Right cardiac atrium (tissue), 5 donors: ENCODE results near the gene SYNPO2. TPM values are rescaled to one million over a fixed set of nuclear protein-coding genes. Genes with fewer than 3 reads are reported as not detected.
A peak's percentile ranks its signal among the peaks of the same experiment; 100 is the strongest.

Source experiments
- ATAC-seq, 2 donors: fragments of 200-7000 bp; cut with Tn5 transposase; one replicate each; pipeline versions ENCODE4 v1.8.0 to v1.9.1; 2020; ENCODE audit warnings: moderate library complexity in 2 of 2, mild to moderate bottlenecking in 1 of 2
- DNase-seq, 3 donors: peaks; one replicate each; pipeline ENCODE4 v3.0.0-alpha.2; 2020
- H3K27ac ChIP-seq: one replicate; pipeline ENCODE4 v1.5.1; 2013; ENCODE audit warnings: mild to moderate bottlenecking, low read length, control low read depth, moderate library complexity
- H3K27me3 ChIP-seq: one replicate; pipeline ENCODE4 v1.6.1; 2013; ENCODE audit not compliant: control insufficient read depth, insufficient read depth
- H3K4me1 ChIP-seq: one replicate; pipeline ENCODE4 v1.6.1; 2013; ENCODE audit warnings: low read length; ENCODE audit not compliant: control insufficient read depth, insufficient read depth
- H3K4me3 ChIP-seq: one replicate; pipeline ENCODE4 v1.5.1; 2013; ENCODE audit warnings: low read length, control low read depth
- H3K9me3 ChIP-seq: one replicate; pipeline ENCODE4 v1.6.1; 2013; ENCODE audit warnings: low read length; ENCODE audit not compliant: control insufficient read depth
- WGBS: extraction: QIAGEN DNeasy Blood & Tissue Kit; methylation state at CpG from one replicate; pipeline ENCODE4 v1.1.7; 2013; 5-methylcytosine and 5-hydroxymethylcytosine counted together
- intact Hi-C, 4 donors: fragments of 100-400 bp; cut with DNase I; formaldehyde crosslinking; loops; one replicate each; pipeline versions ENCODE4 v1.11.0 to v1.14.0; 2022 to 2023
- polyA plus RNA-seq: library from polyadenylated mRNA; stranded (reverse); fragments of 200-250 nt; gene quantifications from one replicate; pipeline ENCODE4 v1.2.3, GENCODE V29; 2013
- total RNA-seq, 4 donors: library from RNA; stranded (reverse); fragmentation: NEBNext Ultra II Directional; extraction: Animal tissue kit (Norgen Biotek cat#: 25700); gene quantifications; one replicate each; pipeline ENCODE4 v1.2.1, GENCODE V29; 2021
- donor health status: healthy with polysubstance abuse.
- donor health status: DM: no; HTN: yes; CAD: no.
- donor health status: DM: no; HTN: no; CAD: no.
- donor health status: DM: no; HTN: yes; CAD: no; lungs with severe emphysema.
- donor health status: DM: yes; HTN: yes; CAD: no.

Gene SYNPO2
- total and polyA plus RNA-seq, 5 donors: 29.6 to 134 (median 113) TPM

GRCh38 chr4:118988635-118988972 lies 100.0 kb downstream of the SYNPO2 start:
- no peak overlapping the region for H3K4me3 ChIP-seq
- H3K27ac ChIP-seq: peak overlapping the region; percentile 90
- H3K9me3 ChIP-seq: no peaks in the 10 kb centered on the region
- WGBS: 94% methylated on average over 4 of the region's 4 CpGs
- no peaks in the 10 kb centered on the region for H3K27me3 ChIP-seq
- ATAC-seq: no peak
- intact Hi-C loops: loop anchor here in 1 of 4 donors (5.0 kb wide), 1 partner anchor 294 kb away; no protein-coding TSS in a partner anchor
- no peak for DNase-seq
- H3K4me1 ChIP-seq: peaks cover 13% of the 10 kb centered on the region

DNA sequence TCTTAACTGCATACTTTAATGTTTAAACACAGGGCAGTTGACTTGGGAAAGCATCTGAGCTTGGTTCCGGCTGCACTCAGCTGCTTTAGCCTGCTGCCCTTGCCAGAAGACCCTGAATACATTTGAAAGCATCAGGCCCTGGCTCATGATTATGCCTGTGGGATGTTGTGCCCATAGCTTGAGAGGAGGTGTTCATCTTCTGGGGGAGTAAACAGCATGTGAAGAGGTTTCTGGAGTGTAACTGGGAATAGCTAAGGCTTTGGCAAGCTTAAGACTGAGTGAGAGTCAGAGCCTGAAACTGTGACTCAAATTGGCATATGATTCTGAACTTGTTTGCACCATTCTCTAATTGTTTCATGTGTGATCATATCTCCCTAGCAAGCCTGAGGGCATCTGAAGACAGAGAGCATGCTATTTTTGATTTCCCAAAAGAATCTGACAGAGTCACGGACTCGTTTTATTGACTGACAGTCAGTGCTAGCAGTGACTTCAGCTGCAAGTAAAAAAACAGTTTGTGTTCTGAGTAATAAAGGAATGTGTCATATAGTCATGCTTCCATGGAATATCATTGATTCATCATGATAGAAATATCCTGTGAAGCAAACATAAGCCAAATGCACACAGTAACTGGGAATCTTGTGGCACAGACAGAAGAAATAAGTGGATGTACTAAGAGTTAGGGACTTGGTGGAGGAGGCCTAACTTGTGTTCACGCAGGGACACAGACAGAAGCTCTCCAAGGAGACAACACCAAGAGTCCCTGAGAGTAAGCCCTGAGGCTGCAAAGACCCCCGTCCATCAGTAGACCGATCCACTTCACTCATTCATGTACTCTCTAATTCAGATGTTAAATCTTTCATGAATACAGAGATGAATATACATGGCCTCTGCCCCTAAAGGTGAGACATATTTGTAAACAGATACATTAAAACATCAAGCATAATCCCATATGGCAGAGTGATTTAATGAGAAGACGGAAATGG lies 100.7 kb downstream of the SYNPO2 start:
- Histone ChIP-seq H3K27me3 (no peaks in the 10 kb centered on the region), H3K9me3 (no peaks in the 10 kb centered on the region), H3K4me1 (peaks cover 14% of the 10 kb centered on the region), H3K4me3 (no peak overlapping the region), H3K27ac (peak overlapping the region; percentile 90)
- ATAC-seq: peak; percentile 44 to 69
- 72% methylated on average over 7 of the region's 7 CpGs for WGBS
- DNase-seq: no peak
- intact Hi-C loops: loop anchor here in 1 of 4 donors (5.0 kb wide), 1 partner anchor 293 kb away; no protein-coding TSS in a partner anchor

GRCh38 chr4:118991686-118992085 lies 103.0 kb downstream of the SYNPO2 start:
- ATAC-seq: no peak
- H3K4me1 ChIP-seq: peaks cover 6% of the 10 kb centered on the region
- H3K27me3 ChIP-seq: no peaks in the 10 kb centered on the region
- no peak for DNase-seq
- WGBS: 78% methylated on average over 5 of the region's 5 CpGs
- intact Hi-C loops: no loop called here
- no peaks in the 10 kb centered on the region for H3K9me3 ChIP-seq
- no peak overlapping the region for H3K4me3 ChIP-seq
- peak overlapping the region; percentile 4 for H3K27ac ChIP-seq

DNA sequence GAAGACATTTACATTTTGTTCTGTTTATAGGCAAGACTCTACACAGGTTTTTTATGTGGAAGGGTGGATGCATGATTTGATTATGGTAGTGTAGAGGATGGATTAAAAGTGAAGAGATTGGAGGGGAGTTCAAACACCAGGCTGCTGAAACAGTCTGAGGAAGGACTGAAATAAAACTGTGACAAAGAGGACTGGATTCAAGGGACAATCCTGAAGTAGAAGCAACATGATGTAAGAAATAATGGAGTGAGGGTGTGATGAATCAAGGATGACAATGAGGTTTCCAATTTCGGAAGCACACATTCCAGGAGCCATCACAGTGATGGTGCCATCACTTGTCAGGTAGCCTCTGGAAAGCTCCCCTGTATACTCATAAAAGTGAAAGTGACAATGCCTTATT lies 103.5 kb downstream of the SYNPO2 start:
- no peak for DNase-seq
- Histone ChIP-seq H3K27ac (no peak overlapping the region), H3K9me3 (no peaks in the 10 kb centered on the region), H3K4me1 (peaks cover 6% of the 10 kb centered on the region), H3K4me3 (no peak overlapping the region), H3K27me3 (no peaks in the 10 kb centered on the region)
- 84% methylated on average over 1 of the region's 1 CpG for WGBS
- intact Hi-C loops: no loop called here
- no peak for ATAC-seq

DNA sequence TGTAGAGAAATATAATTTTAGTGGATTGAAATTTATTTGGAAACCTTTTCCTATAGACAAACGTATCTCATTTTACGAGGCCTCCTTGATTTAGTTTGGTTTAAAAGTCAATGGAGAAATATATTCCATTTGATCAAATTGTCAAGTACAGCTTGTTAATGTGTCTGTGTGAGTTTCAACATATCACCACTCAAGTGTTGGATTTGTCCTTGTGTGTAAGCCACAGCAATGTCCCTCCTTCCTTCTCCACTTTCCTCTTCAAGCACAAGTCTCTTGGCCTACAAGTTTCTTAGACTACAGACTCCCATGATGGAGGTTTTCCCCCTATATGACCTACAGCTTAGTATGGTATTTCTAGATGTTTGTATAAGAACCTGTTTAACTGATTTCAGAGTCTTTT lies 104.7 kb downstream of the SYNPO2 start:
- peaks cover 6% of the 10 kb centered on the region for H3K4me1 ChIP-seq
- intact Hi-C loops: no loop called here

DNA sequence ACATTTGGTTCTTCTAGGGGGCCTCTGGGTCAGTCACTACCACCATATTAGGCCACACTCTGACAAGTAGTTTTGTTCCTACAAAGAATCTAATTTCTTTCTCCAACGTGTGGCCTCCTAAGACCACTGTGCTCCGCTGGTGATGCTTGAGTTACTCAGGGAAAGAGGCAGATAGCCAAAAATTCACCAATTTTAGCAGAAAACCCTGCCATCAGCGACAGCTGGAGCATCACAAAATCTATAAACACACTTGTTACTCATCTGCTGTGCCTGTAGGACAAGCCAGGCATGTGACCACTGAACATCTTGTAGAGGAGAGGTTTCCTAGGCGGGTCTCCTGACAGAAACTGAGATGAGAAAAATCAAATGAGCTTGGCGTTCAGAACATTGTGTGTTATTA lies 105.4 kb downstream of the SYNPO2 start:
- Histone ChIP-seq H3K27ac (peak overlapping the region; percentile 6), H3K4me3 (no peak overlapping the region)

More for the DNA sequence above, 104.7 kb downstream of the SYNPO2 start:
- Histone ChIP-seq H3K27me3 (no peaks in the 10 kb centered on the region), H3K27ac (no peak overlapping the region), H3K9me3 (no peaks in the 10 kb centered on the region), H3K4me3 (no peak overlapping the region)
- ATAC-seq (no peak), DNase-seq (no peak)
- WGBS: 89% methylated on average over 2 of the region's 2 CpGs

GRCh38 chr4:118995693-118996391 lies 107.2 kb downstream of the SYNPO2 start:
- ATAC-seq (no peak), DNase-seq (no peak)
- Histone ChIP-seq H3K4me3 (no peak overlapping the region), H3K27ac (no peak overlapping the region), H3K4me1 (peaks cover 7% of the 10 kb centered on the region), H3K9me3 (no peaks in the 10 kb centered on the region), H3K27me3 (no peaks in the 10 kb centered on the region)
- WGBS: 94% methylated on average over 4 of the region's 4 CpGs
- intact Hi-C loops: no loop called here

More for the DNA sequence above, 105.4 kb downstream of the SYNPO2 start:
- DNase-seq (no peak), ATAC-seq (no peak)
- intact Hi-C loops: no loop called here
- Histone ChIP-seq H3K4me1 (peaks cover 5% of the 10 kb centered on the region), H3K9me3 (no peaks in the 10 kb centered on the region), H3K27me3 (no peaks in the 10 kb centered on the region)
- 75% methylated on average over 5 of the region's 5 CpGs for WGBS

- Histone ChIP-seq H3K27ac (peak overlapping the region; percentile 94), H3K4me1 (peaks cover 7% of the 10 kb centered on the region), H3K27me3 (no peaks in the 10 kb centered on the region), H3K4me3 (no peak overlapping the region), H3K9me3 (no peaks in the 10 kb centered on the region)
- intact Hi-C loops: no loop called here
- DNase-seq (no peak), ATAC-seq (peak in 1 of 2 donors; percentile 44)
Measured at GRCh38 chr4:118997601-118998000, 108.9 kb downstream of the SYNPO2 start.

- intact Hi-C loops: no loop called here
- H3K27ac ChIP-seq: peak overlapping the region; percentile 93
- ATAC-seq: no peak
- no peak overlapping the region for H3K4me3 ChIP-seq
- H3K9me3 ChIP-seq: no peaks in the 10 kb centered on the region
- peaks cover 5% of the 10 kb centered on the region for H3K4me1 ChIP-seq
- H3K27me3 ChIP-seq: no peaks in the 10 kb centered on the region
- WGBS: 80% methylated on average over 1 of the region's 1 CpG
- DNase-seq: no peak
Measured at GRCh38 chr4:118999919-119000318, 111.3 kb downstream of the SYNPO2 start.

- no peak overlapping the region for H3K4me3 ChIP-seq
- H3K27me3 ChIP-seq: no peaks in the 10 kb centered on the region
- peak overlapping the region; percentile 93 for H3K27ac ChIP-seq
- 44% methylated on average over 4 of the region's 4 CpGs for WGBS
- H3K4me1 ChIP-seq: peaks cover 5% of the 10 kb centered on the region
- H3K9me3 ChIP-seq: no peaks in the 10 kb centered on the region
- peak; percentile 59 to 87 for ATAC-seq
- intact Hi-C loops: no loop called here
- DNase-seq: peak in 1 of 3 donors; percentile 57
Measured at GRCh38 chr4:119000400-119000799, 111.7 kb downstream of the SYNPO2 start.

DNA sequence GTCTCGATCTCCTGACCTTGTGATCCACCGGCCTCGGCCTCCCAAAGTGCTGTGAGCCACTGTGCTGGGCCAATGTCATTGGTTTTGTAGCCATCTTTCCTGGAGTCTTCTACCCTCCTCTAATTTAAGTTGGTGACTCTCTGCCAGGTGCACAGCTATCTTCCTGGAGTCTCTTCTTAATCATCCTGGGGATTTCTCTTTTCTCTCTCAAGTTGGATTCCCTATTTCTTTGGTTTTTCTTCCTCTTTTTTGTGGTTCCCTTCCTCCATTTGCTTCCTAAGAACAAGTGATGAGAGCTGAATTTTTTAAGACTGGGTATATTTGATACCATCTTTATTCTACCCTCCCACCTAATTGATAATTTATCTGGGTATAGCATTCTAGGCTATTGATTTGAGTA lies 113.8 kb downstream of the SYNPO2 start:
- Histone ChIP-seq H3K9me3 (no peaks in the 10 kb centered on the region), H3K27ac (no peak overlapping the region), H3K27me3 (no peaks in the 10 kb centered on the region), H3K4me1 (peaks cover 4% of the 10 kb centered on the region), H3K4me3 (no peak overlapping the region)
- intact Hi-C loops: no loop called here
- ATAC-seq: no peak
- 64% methylated on average over 3 of the region's 3 CpGs for WGBS
- DNase-seq: no peak
